Mesodermal cell (in vitro differentiated cells): ENCODE data around the gene TNNI3K.

ENCODE experiments used
- H3K27ac ChIP-seq: 2 replicates; pipeline ENCODE4 v1.7.0; 2013; ENCODE audit warnings: mild to moderate bottlenecking, low read depth, low read length, moderate library complexity; ENCODE audit not compliant: severe bottlenecking
- H3K36me3 ChIP-seq: 2 replicates; pipeline ENCODE4 v1.7.1; 2013; ENCODE audit warnings: mild to moderate bottlenecking, low read length, moderate library complexity; ENCODE audit not compliant: control insufficient read depth, insufficient read depth
- H3K4me1 ChIP-seq: one replicate; pipeline ENCODE4 v1.7.1; 2013; ENCODE audit warnings: mild to moderate bottlenecking, low read length; ENCODE audit not compliant: insufficient read depth, control insufficient read depth, poor library complexity, severe bottlenecking
- H3K4me3 ChIP-seq: 2 replicates; pipeline ENCODE4 v1.7.0; 2013; ENCODE audit warnings: low read length, control low read depth, mild to moderate bottlenecking; ENCODE audit not compliant: insufficient read depth, poor library complexity, severe bottlenecking; ENCODE audit errors: extremely low read depth
- H3K9me3 ChIP-seq: 2 replicates; pipeline ENCODE4 v1.7.1; 2013; ENCODE audit warnings: mild to moderate bottlenecking, low read length, moderate library complexity; ENCODE audit not compliant: control insufficient read depth
- WGBS, 2 experiments: methylation state at CpG; one replicate each; pipeline ENCODE4 v1.1.5; 2013; ENCODE audit warnings: missing lambda C conversion rate in 2 of 2; ENCODE audit not compliant: insufficient coverage in 2 of 2; 5-methylcytosine and 5-hydroxymethylcytosine counted together

The TNNI3K gene

DNA sequence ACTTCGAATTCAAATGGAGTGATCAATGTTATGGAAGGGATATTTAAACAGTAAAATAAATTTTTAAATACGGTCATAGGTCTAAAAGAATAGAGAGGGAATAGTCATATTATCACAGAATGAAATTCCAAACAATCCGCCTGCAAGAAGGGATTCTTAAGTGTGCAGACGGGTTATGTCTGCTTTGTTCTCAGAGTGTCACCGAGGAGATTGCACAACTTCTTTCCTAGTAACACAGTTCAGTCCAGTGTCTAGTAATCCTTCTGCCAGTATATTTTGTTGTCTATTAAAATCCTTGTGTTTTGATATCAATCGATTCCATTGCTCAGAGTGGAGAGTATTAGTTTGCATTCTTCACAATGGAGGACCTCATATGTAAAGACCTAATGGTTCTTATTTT lies 228.8 kb downstream of the TNNI3K start:
- Histone ChIP-seq H3K36me3 (no peaks in the 10 kb centered on the region), H3K4me1 (peaks cover 3% of the 10 kb centered on the region), H3K9me3 (no peaks in the 10 kb centered on the region), H3K27ac (no peak overlapping the region), H3K4me3 (no peak overlapping the region)
- WGBS, 2 experiments, result 90 to 100% methylated on average over 2 to 3 of the region's 6 CpGs

DNA sequence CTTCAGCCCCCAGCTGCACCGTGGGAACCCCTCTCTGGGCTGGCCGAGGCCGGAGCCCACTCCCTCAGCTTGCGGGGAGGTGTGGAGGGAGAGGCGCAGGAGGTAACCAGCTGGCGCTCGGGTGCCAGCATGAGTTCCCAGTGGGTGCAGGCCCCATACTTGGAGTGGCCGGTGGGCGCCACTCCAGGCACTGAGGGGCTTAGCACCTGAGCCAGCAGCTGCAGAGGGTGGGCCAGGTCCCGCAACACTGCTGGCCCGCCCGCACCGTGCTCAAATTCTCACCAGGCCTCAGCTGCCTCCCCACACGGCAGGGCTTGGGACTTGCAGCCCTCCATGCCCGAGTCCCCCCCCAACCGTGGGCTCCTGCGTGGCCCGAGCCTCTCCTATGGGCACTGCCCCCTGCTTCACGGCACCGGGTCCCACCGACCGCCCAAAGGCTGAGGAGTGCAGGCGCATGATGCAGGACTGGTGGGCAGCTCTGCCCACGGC lies 230.1 kb downstream of the TNNI3K start:
- Histone ChIP-seq H3K9me3 (no peaks in the 10 kb centered on the region), H3K4me1 (peaks cover 3% of the 10 kb centered on the region), H3K36me3 (no peaks in the 10 kb centered on the region), H3K27ac (no peak overlapping the region), H3K4me3 (no peak overlapping the region)
- 93 to 96% methylated on average over 15 to 20 of the region's 24 CpGs for WGBS, 2 experiments

DNA sequence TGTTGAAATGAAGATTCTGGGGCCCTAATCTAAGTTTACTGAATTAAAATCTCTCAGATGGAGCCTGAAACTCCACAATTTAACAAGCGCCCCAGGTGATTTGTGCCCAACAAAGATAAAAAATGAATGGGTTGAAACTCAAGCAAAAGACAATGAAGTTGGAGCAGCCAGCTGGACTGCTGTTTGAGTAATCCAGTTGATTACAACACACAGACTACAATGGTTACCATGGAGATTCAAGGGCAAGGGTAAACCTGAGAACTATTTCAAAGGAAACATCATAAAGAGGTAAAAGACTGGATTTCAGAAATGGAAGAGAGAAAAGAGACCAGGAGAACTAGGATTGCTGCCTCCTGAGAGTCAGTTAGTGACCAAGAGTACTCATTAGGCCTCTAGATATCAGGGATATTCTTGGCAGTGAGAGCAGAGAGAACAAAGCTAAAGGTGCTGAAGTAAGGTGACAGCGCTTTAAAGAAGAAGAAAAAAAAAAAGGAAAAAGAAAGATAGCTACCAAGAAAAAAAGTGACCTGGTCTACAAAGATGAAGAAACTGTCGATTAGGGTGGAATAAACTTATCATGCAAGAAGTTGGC lies 232.7 kb downstream of the TNNI3K start:
- 80 to 86% methylated on average over 1 to 2 of the region's 3 CpGs for WGBS, 2 experiments

DNA sequence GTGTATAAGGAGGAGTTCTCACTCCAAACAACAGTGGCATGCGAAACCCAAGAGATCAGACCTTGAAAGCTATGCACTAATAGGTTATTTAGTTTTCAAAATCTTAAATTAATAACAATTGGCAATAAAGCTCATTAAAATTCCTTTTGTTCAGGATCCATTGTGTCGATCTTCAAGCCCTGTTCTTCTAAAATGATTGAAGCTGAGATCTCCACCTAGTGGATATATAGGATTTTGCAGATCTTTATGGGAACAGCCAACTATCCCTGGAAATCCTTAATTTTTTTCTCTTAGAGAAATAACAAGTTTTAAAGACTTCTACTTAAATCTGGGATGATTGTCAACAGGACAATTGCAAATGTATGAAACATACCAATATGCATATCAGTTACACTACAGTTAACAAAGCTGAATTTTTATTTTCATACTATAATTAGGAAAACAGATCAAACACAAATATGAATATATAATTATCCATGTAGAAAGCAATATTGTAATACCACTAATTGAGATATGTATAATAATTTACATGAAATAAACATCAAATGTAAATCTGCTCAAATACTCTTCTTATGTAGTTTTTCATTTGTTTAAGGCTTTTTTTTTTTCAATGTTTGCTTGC lies 233.9 kb downstream of the TNNI3K start:
- peaks cover 5% of the 10 kb centered on the region for H3K4me1 ChIP-seq
- H3K27ac ChIP-seq, result no peak overlapping the region
- no CpG with 5 or more reads among the region's 2 CpGs for WGBS, 2 experiments
- no peak overlapping the region for H3K4me3 ChIP-seq
- H3K36me3 ChIP-seq, result no peaks in the 10 kb centered on the region
- H3K9me3 ChIP-seq, result no peaks in the 10 kb centered on the region

More for the DNA sequence above, 232.7 kb downstream of the TNNI3K start:
- Histone ChIP-seq H3K36me3 (no peaks in the 10 kb centered on the region), H3K4me3 (no peak overlapping the region), H3K27ac (no peak overlapping the region), H3K4me1 (peaks cover 6% of the 10 kb centered on the region), H3K9me3 (no peaks in the 10 kb centered on the region)

DNA sequence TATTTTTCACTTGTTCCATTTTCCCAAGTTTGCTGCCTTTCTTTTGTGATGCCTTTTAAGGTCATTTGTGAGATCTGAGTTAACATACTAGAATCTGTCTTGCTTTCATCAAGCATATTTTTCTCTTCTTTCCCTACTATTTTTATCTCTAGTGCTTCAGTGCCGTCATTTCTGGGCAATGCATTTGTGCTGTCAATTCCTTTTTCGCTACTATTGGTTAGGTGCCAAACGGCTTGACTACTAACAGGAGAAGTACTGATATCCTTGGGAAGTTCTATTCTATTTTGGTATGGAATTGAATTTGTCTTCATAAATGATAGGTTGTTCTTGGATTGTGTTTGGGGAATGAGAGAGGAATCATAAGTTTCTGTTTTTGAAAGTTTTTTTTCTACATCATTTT lies 235.1 kb downstream of the TNNI3K start:
- Histone ChIP-seq H3K36me3 (no peaks in the 10 kb centered on the region), H3K4me3 (no peak overlapping the region), H3K9me3 (no peaks in the 10 kb centered on the region), H3K27ac (no peak overlapping the region), H3K4me1 (peaks cover 5% of the 10 kb centered on the region)
- 90 to 94% methylated on average over 2 to 3 of the region's 3 CpGs for WGBS, 2 experiments

- no peaks in the 10 kb centered on the region for H3K9me3 ChIP-seq
- WGBS, 2 experiments, result 20 to 62% methylated on average over 1 to 3 of the region's 3 CpGs
- H3K4me3 ChIP-seq, result no peak overlapping the region
- no peaks in the 10 kb centered on the region for H3K36me3 ChIP-seq
- H3K4me1 ChIP-seq, result peaks cover 5% of the 10 kb centered on the region
- H3K27ac ChIP-seq, result peak overlapping the region; percentile 25
These were observed 235.7 kb downstream of the TNNI3K start for GRCh38 chr1:74470936-74471335.

GRCh38 chr1:74471470-74471869 lies 236.3 kb downstream of the TNNI3K start:
- peaks cover 5% of the 10 kb centered on the region for H3K4me1 ChIP-seq
- H3K27ac ChIP-seq, result peak overlapping the region; percentile 25
- no peaks in the 10 kb centered on the region for H3K36me3 ChIP-seq
- H3K4me3 ChIP-seq, result no peak overlapping the region
- WGBS, 2 experiments, result no CpG with 5 or more reads among the region's 3 CpGs
- no peaks in the 10 kb centered on the region for H3K9me3 ChIP-seq

DNA sequence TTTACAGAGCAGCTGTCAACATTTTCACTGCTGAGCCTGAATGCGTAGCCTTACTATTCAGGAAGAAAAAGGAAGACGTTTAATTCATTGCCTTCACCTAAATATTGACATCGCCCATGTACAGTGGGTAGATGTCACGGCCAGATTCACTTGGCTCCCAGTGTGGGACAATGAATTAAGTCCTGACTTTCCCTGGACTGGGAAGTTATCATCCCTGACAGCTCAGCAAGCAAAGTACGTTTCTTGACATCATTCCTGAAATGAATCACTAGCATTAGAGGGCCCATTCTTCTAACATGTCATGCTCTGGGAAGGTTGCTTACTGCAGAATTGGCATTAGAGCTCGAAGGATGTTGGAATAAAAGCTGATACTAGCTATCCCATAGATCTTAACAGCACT lies 239.4 kb downstream of the TNNI3K start:
- H3K27ac ChIP-seq, result no peak overlapping the region
- H3K4me3 ChIP-seq, result no peak overlapping the region
- peaks cover 5% of the 10 kb centered on the region for H3K4me1 ChIP-seq
- H3K9me3 ChIP-seq, result no peaks in the 10 kb centered on the region
- no peaks in the 10 kb centered on the region for H3K36me3 ChIP-seq
- WGBS, 2 experiments, result 77 to 86% methylated on average over 5 of the region's 6 CpGs

GRCh38 chr1:74478979-74479378 lies 243.8 kb downstream of the TNNI3K start:
- H3K27ac ChIP-seq, result no peak overlapping the region

DNA sequence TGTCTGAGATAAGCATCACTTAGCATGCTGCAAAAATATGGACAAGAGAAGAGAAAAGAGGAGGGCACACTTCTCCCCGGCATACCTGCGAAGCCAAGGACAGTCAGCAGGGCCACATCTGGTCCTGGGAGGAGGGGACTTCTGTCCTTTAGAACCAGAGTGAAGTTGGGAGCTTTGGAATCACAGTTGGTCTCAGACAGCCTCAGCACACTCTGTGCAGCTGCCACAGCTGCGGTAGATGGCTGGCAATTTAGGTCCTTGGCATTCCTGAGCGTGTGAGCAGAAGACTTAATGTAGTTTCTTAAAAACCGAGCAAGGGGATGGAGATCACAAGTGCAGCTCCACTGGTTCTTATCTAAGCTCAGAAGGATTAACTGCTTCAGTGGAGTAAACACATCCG lies 244.9 kb downstream of the TNNI3K start:
- Histone ChIP-seq H3K4me3 (no peak overlapping the region), H3K36me3 (no peaks in the 10 kb centered on the region), H3K27ac (no peak overlapping the region), H3K4me1 (no peaks in the 10 kb centered on the region), H3K9me3 (no peaks in the 10 kb centered on the region)
- 92 to 96% methylated on average over 5 of the region's 6 CpGs for WGBS, 2 experiments

More at GRCh38 chr1:74478979-74479378, 243.8 kb downstream of the TNNI3K start:
- no peaks in the 10 kb centered on the region for H3K9me3 ChIP-seq
- H3K4me3 ChIP-seq, result no peak overlapping the region
- WGBS, 2 experiments, result 100% methylated on average over 1 of the region's 2 CpGs; no CpG with 5 or more reads in 1 of the 2 experiments
- no peaks in the 10 kb centered on the region for H3K36me3 ChIP-seq
- peaks cover 2% of the 10 kb centered on the region for H3K4me1 ChIP-seq

DNA sequence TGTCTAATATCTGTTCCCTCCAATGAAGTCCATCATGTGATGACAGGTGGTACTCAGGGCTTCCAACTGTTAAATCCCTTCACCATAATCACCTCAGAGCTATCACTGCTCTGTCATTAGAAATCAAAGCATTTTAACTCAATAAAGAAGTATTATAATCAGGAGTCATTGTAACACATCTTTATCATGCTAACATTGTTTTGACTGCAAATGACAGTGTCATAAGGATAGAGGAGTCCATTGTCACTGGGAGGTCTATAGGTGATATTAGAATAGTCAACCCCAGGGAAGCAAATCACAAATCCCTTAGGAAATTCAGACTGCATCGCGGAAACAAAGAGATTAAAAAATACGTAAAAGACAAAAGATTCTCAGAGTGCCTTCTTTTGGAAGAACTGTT lies 246.4 kb downstream of the TNNI3K start:
- Histone ChIP-seq H3K36me3 (no peaks in the 10 kb centered on the region), H3K4me3 (no peak overlapping the region), H3K4me1 (no peaks in the 10 kb centered on the region), H3K27ac (no peak overlapping the region), H3K9me3 (no peaks in the 10 kb centered on the region)
- 81 to 83% methylated on average over 3 of the region's 3 CpGs for WGBS, 2 experiments
